ENCODE measurements around the gene FAM114A1. TPM values are rescaled to one million over a fixed set of nuclear protein-coding genes. Genes with fewer than 3 reads are reported as not detected.

Gene FAM114A1
- total and polyA plus RNA-seq, 12 donors: 8.0 to 35.5 (median 16.5) TPM

DNA sequence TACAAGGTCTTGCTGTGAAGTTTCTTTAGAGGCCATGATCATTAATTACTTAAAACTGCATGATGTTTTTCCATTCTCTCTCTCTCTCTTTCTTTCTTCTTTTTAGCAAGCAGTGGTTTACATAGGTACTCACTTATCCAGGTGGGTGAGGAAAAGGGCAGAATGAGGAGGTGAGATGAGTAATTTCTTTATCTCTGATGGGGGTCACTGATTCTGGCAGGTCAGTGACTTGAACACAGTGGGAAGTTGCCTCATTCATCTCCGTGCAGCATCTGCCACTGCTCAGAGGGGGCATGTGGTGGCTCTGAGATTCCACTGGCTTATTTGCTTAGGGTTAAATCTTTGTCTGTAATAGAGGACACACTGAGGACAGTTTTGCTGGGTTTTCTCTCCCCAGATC is 62.6 kb downstream of the FAM114A1 start:
- no peaks in the 10 kb centered on the region for H3K9me3 ChIP-seq
- peaks cover 0 to 100% (median 49%) of the 10 kb centered on the region in 9 donors for H3K36me3 ChIP-seq
- ATAC-seq: no peak
- H3K27ac ChIP-seq: no peak overlapping the region
- intact Hi-C loops (cut with DNase I): no loop called here
- no peaks in the 10 kb centered on the region for H3K4me1 ChIP-seq
- no peaks in the 10 kb centered on the region for H3K27me3 ChIP-seq
- WGBS, 2 donors: 80 to 84% methylated on average over 1 of the region's 1 CpG
- DNase-seq: no peak
- TF ChIP-seq, protein P1, sequence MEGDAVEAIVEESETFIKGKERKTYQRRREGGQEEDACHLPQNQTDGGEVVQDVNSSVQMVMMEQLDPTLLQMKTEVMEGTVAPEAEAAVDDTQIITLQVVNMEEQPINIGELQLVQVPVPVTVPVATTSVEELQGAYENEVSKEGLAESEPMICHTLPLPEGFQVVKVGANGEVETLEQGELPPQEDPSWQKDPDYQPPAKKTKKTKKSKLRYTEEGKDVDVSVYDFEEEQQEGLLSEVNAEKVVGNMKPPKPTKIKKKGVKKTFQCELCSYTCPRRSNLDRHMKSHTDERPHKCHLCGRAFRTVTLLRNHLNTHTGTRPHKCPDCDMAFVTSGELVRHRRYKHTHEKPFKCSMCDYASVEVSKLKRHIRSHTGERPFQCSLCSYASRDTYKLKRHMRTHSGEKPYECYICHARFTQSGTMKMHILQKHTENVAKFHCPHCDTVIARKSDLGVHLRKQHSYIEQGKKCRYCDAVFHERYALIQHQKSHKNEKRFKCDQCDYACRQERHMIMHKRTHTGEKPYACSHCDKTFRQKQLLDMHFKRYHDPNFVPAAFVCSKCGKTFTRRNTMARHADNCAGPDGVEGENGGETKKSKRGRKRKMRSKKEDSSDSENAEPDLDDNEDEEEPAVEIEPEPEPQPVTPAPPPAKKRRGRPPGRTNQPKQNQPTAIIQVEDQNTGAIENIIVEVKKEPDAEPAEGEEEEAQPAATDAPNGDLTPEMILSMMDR (IDR thresholded peaks at IDR 0.05): no peak
- no peak overlapping the region for H3K4me3 ChIP-seq

DNA sequence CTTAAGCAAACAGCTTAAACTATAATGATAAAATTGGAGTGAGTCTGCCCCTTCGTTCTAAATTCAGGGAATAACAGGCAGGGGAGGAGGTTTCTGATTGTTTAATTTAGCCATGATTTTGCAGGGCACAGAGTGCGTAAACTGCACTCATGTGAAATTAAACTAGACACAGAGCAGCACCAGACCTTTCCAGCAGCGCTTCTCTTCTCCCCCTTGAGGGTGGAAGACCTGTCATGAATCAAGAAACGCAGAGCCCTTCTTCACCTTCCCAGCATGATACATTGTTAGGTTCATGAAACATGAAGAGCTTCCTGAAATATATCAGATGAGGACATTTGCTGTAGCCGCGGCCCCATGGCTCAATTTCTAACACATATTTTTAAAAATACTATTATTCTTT is 63.1 kb downstream of the FAM114A1 start:
- ATAC-seq (no peak), DNase-seq (no peak)
- peaks cover 0 to 100% (median 52%) of the 10 kb centered on the region in 9 donors for H3K36me3 ChIP-seq
- 90 to 91% methylated on average over 6 of the region's 6 CpGs for WGBS, 2 donors
- intact Hi-C loops (cut with DNase I): no loop called here
- H3K4me3 ChIP-seq: no peak overlapping the region
- no peaks in the 10 kb centered on the region for H3K9me3 ChIP-seq
- no peak overlapping the region for H3K27ac ChIP-seq
- TF ChIP-seq, protein P1 (IDR thresholded peaks at IDR 0.05): no peak
- no peaks in the 10 kb centered on the region for H3K27me3 ChIP-seq
- no peaks in the 10 kb centered on the region for H3K4me1 ChIP-seq

DNA sequence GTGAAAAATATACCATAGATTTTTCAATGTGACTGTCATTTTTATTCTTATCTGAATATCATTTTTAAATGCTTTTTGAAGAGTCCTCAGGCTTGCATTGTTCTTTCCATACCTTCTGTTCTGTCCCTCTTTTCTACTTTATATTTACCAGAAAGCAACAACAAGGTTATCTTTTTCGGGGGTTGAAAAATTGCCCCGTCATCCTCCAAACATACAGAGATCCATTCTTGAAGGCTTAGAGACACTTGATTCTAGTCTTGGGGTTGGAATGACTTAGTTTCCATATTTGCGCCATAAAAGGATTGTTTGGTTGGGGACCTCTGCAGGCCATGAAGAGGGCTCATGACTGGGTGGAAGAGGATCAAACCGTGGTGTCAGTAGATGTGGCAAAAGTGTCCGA is 63.5 kb downstream of the FAM114A1 start:
- 74 to 84% methylated on average over 5 of the region's 5 CpGs for WGBS, 2 donors
- Histone ChIP-seq H3K4me1 (no peaks in the 10 kb centered on the region), H3K27me3 (no peaks in the 10 kb centered on the region), H3K9me3 (no peaks in the 10 kb centered on the region), H3K36me3 (peaks cover 0 to 100% (median 52%) of the 10 kb centered on the region in 9 donors), H3K27ac (no peak overlapping the region), H3K4me3 (no peak overlapping the region)
- DNase-seq: no peak
- no peak for ATAC-seq
- TF ChIP-seq, protein P1 (IDR thresholded peaks at IDR 0.05): no peak
- intact Hi-C loops (cut with DNase I): no loop called here

DNA sequence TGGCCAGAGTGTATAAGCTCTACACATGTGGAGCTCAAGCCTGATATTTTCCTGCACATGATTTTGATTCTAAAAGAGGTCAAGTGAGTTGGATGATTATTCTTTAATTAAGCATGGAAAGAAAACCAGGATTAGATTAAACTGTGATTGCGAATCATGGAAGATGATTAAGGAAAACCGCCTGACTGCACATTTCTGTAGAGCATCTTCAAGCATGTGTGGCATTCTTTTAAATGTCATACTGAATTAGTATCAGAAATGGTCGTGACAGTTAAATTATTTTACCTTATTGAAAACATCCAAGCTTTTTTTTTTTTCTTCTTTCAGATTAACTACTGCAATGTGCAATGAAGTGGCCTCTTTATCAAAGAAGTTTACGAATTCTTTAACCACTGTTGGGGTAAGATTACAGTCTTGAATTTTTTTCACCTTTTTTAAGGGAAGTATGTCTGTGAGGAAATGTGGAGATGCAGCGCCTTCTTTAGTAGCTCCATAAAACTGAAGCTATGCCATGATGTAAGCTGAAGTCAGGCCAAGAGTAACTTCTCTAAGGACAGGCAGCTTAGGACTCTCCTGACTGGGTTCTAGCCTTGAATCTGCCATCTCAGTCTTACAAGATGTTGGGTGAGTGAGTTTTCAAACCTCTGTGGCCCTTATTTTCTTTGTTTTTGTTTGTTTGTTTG is 67.9 kb downstream of the FAM114A1 start:
- no peak overlapping the region for H3K27ac ChIP-seq
- 89 to 92% methylated on average over 5 of the region's 5 CpGs for WGBS, 2 donors
- peaks cover 0 to under 1% (median 0%) of the 10 kb centered on the region in 9 donors for H3K4me1 ChIP-seq
- no peak for DNase-seq
- no peak for ATAC-seq
- H3K9me3 ChIP-seq: no peaks in the 10 kb centered on the region
- TF ChIP-seq, protein P1 (IDR thresholded peaks at IDR 0.05): no peak
- H3K36me3 ChIP-seq: peaks cover 0 to 100% (median 66%) of the 10 kb centered on the region in 9 donors
- intact Hi-C loops (cut with DNase I): no loop called here
- H3K4me3 ChIP-seq: no peak overlapping the region
- no peaks in the 10 kb centered on the region for H3K27me3 ChIP-seq
